Glutamatergic neuron (in vitro differentiated cells): ENCODE data around the gene ANKRD28. TPM values are rescaled to one million over a fixed set of nuclear protein-coding genes. Genes with fewer than 3 reads are reported as not detected.
A peak's percentile ranks its signal among the peaks of the same experiment; 100 is the strongest.
"Not testable (repeated sequence)": the region's sequence is repeated elsewhere in the genome, so short reads cannot be mapped to it uniquely, and the experiment has no call there.

Experiments used
- DNase-seq: peaks from one replicate; pipeline ENCODE4 v3.0.0; 2022
- H3K27ac Mint-ChIP-seq: one replicate; pipeline ENCODE4 v1.8.0; 2020; ENCODE audit warnings: mild to moderate bottlenecking, mixed read lengths, inconsistent platforms; ENCODE audit not compliant: unreplicated experiment
- H3K27me3 Mint-ChIP-seq: one replicate; pipeline ENCODE4 v1.8.0; 2020; ENCODE audit warnings: mild to moderate bottlenecking, moderate library complexity, mixed read lengths, inconsistent platforms; ENCODE audit not compliant: unreplicated experiment
- H3K36me3 Mint-ChIP-seq: one replicate; pipeline ENCODE4 v1.8.0; 2020; ENCODE audit warnings: mild to moderate bottlenecking, mixed read lengths, inconsistent platforms; ENCODE audit not compliant: unreplicated experiment
- H3K4me1 Mint-ChIP-seq: one replicate; pipeline ENCODE4 v1.8.0; 2020; ENCODE audit warnings: mild to moderate bottlenecking, low read depth, mixed read lengths, inconsistent platforms; ENCODE audit not compliant: unreplicated experiment
- H3K4me3 Mint-ChIP-seq: one replicate; pipeline ENCODE4 v1.8.0; 2020; ENCODE audit warnings: mild to moderate bottlenecking, mixed read lengths, inconsistent platforms; ENCODE audit not compliant: unreplicated experiment
- H3K9me3 Mint-ChIP-seq: one replicate; pipeline ENCODE4 v1.8.0; 2020; ENCODE audit warnings: mild to moderate bottlenecking, moderate library complexity, mixed read lengths, inconsistent platforms; ENCODE audit not compliant: unreplicated experiment
- total RNA-seq: library from RNA; stranded (reverse); fragmentation: NEBNext Ultra II Directional; extraction: Animal tissue kit (Norgen Biotek cat#: 25700); gene quantifications from one replicate; pipeline ENCODE4 v1.2.1, GENCODE V29; 2021; ENCODE audit not compliant: unreplicated experiment
- TF ChIP-seq, protein P1 (sequence below): fragments of 200-600 bp; sonication (generic); IDR thresholded peaks from one replicate; pipeline ENCODE4 v1.5.0; 2021; ENCODE audit not compliant: partially characterized antibody, unreplicated experiment

Gene ANKRD28
- total RNA-seq, 1 donor from 2014 or later: 84.3 TPM

DNA sequence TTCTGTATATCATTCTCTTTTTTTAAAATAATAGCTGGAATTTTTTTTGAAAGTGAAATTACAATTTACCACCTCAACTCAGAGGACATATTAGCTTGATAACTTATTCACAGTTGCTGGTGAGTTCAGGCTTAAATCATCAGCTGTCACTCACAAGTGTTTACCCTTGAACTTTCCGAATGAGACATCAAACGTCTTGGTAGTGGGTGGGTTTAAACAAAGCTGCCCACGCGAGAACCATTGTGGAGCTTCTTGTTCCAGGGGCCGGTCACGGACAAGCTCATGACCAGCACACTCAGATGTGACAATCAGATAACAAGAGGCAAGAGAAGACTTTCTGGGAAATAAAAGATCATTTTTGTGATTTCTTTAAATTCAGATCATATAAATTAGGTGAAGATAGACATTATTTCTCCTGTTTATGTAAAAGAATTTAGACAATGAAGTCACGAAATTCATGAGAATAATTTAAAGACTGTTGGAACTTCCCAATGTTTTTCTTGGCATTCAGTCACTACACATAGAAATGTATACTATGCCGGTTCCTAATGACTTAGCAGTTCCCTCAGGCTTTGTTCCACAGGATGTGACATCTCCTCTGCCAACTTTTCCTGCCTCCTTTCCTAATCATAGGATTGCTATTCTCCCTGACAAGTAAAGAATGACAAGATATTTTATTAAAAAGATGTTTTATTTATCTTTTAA lies 167.0 kb downstream of the ANKRD28 start:
- no peak for DNase-seq
- no peak overlapping the region for H3K4me3 Mint-ChIP-seq

DNA sequence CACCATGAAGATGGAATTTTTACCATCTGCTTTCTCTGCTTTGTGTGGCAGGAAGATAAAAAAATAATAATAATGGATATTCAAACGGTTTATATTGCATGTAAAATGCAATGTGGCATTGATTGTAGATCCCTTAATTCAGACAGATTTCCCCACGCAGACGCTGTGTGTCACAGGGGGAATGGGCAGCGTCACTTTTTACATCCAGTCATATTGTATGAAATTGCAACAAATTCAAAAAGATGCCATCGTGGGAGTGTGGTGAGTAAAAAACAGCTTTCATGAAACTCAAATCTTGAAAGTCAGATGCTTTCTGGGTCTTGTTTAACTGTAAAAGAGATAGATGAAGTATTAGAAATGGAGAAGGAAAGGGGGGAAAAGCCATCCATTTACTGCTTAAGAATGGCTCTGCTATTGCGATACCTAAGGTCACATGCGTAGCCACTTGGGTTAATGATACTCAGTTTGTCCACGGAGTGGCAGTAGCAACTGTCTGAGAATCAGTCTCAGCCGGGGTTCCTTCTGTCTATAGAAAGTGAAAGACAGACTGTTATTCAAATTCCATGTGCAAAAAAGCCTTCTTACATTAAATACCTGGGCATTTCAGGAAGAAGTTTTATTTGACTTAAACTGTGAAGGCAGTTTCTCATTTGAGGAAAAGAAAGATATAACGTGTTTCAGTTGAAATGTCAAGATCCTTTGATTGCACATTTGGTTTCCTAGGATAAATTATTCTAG lies 167.8 kb downstream of the ANKRD28 start:
- peaks cover 5% of the 10 kb centered on the region for H3K4me1 Mint-ChIP-seq
- peaks cover 6% of the 10 kb centered on the region for H3K36me3 Mint-ChIP-seq
- no peaks in the 10 kb centered on the region for H3K9me3 Mint-ChIP-seq
- H3K4me3 Mint-ChIP-seq: no peak overlapping the region
- peaks cover 7% of the 10 kb centered on the region for H3K27me3 Mint-ChIP-seq
- peak; percentile 27 for DNase-seq
- TF ChIP-seq, protein P1, sequence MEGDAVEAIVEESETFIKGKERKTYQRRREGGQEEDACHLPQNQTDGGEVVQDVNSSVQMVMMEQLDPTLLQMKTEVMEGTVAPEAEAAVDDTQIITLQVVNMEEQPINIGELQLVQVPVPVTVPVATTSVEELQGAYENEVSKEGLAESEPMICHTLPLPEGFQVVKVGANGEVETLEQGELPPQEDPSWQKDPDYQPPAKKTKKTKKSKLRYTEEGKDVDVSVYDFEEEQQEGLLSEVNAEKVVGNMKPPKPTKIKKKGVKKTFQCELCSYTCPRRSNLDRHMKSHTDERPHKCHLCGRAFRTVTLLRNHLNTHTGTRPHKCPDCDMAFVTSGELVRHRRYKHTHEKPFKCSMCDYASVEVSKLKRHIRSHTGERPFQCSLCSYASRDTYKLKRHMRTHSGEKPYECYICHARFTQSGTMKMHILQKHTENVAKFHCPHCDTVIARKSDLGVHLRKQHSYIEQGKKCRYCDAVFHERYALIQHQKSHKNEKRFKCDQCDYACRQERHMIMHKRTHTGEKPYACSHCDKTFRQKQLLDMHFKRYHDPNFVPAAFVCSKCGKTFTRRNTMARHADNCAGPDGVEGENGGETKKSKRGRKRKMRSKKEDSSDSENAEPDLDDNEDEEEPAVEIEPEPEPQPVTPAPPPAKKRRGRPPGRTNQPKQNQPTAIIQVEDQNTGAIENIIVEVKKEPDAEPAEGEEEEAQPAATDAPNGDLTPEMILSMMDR: peak; percentile 26
- H3K27ac Mint-ChIP-seq: no peak overlapping the region

More for the DNA sequence above, 167.0 kb downstream of the ANKRD28 start:
- H3K27ac Mint-ChIP-seq: no peak overlapping the region
- peaks cover 6% of the 10 kb centered on the region for H3K36me3 Mint-ChIP-seq
- peaks cover 7% of the 10 kb centered on the region for H3K27me3 Mint-ChIP-seq
- TF ChIP-seq, protein P1: no peak
- no peaks in the 10 kb centered on the region for H3K9me3 Mint-ChIP-seq
- peaks cover 5% of the 10 kb centered on the region for H3K4me1 Mint-ChIP-seq

DNA sequence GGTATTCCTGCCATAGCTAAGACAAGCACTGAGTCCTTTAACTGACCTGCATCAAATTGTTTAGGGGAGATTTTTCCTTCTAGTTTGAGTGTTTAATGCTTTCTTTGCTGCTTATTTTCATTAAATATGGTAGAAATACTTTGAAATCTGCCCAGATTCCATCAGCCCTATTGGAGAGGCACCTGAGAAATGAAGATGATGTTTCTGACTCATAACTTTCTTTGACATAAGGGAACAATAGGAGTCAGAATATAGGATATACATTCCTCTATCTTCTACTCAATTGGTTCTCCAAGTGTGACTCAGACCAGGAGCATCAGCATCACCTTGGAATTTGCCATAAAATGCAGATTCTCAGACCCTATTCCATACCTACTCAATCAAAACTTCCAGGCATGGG lies 168.8 kb downstream of the ANKRD28 start:
- no peak for DNase-seq
- H3K27ac Mint-ChIP-seq: no peak overlapping the region
- H3K27me3 Mint-ChIP-seq: peaks cover 7% of the 10 kb centered on the region
- peaks cover 6% of the 10 kb centered on the region for H3K36me3 Mint-ChIP-seq
- no peaks in the 10 kb centered on the region for H3K9me3 Mint-ChIP-seq
- TF ChIP-seq, protein P1: no peak
- peaks cover 5% of the 10 kb centered on the region for H3K4me1 Mint-ChIP-seq
- H3K4me3 Mint-ChIP-seq: no peak overlapping the region

DNA sequence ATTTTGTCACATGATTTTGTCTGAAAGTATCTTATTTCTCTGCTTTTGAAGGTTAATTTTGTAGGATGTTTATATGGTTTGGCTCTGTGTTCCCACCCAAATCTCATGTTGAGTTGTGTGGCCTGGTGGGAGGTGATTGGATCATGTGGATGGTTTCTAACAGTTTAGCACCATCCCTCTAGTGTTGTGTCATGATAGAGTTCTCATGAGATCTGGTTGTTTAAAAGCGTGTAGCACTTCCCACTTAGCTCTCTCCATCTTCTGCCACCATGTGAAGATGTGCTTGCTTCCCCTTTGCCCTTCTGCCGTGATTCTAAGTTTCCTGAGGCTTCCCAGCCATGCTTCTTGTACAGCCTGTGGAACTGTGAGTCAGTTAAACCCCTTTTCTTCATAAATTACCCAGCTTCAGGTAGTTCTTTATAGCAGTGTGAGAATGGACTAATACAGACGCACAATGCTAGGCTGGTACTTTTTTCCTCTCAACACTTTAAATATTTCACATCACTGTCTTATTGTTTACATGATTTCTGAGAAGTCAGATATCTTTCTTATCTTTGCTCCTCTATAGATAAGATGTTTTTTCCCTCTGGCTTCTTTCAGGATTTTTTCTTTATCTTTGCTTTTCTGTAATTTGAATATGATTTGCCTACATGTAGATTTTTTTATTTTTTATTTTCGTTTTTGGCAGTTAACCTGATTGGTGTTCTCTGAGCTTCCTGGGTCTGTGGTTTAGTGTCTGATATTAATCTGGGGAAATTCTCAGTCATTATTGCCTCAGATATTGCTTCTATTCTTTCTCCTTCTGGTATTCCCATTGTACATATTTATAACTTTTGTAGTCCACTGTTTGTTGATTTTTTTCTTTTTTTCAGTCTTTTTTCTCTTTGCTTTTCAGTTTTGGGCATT lies 174.0 kb downstream of the ANKRD28 start:
- Mint-ChIP-seq H3K27ac (no peak overlapping the region), H3K27me3 (peaks cover 4% of the 10 kb centered on the region), H3K4me1 (no peaks in the 10 kb centered on the region), H3K36me3 (peaks cover 31% of the 10 kb centered on the region), H3K9me3 (peaks cover 10% of the 10 kb centered on the region), H3K4me3 (no peak overlapping the region)
- DNase-seq: no peak
- TF ChIP-seq, protein P1: no peak

DNA sequence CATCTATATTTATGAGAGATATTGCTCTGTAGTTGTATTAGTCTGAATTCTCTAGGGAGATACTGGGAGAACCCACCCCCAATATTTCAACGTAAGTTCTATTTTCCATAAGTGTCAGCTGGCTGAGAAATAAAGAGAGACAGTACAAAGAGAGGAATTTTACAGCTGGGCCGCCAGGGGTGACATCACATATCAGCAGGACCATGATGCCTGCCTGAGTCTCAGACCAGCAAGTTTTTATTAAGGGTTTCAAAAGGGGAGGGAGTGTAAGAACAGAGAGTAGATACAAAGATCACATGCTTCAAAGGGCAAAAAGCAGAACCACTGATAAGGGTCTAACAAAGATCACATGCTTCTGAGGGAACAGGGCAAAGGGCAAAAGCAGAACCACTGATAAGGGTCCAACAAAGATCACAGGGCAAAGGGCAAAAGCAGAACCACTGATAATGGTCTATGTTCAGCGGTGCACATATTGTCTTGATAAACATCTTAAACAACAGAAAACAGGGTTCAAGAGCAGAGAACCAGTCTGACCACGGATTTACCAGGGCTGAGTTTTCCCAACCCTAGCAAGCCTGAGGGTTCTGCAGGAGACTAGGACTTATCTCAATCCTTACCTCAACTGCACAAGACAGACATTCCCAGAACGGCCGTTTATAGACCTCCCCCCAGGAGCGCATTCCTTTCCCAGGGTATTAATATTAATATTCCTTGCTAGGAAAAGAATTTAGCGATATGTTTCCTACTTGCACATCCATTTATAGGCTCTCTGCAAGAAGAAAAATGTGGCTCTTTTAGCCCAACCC lies 177.9 kb downstream of the ANKRD28 start:
- H3K27me3 Mint-ChIP-seq, H3K27ac Mint-ChIP-seq, H3K4me3 Mint-ChIP-seq, H3K4me1 Mint-ChIP-seq, H3K9me3 Mint-ChIP-seq, DNase-seq: not testable (repeated sequence)
- H3K36me3 Mint-ChIP-seq: peaks cover 31% of the 10 kb centered on the region
